GM19328 (cell line): ENCODE results near the gene COL4A3.

Experiments
- ATAC-seq: cut with Tn5 transposase; IDR thresholded peaks from one replicate; pipeline ENCODE4 v1.9.1; 2021; ENCODE audit warnings: mild to moderate bottlenecking, moderate library complexity; ENCODE audit not compliant: unreplicated experiment

Gene COL4A3

GRCh38 chr2:227163998-227164762 lies at the start of gene COL4A3, which contains the start of gene COL4A4:
TSS of gene COL4A3 (plus strand) at chr2:227164624. CDS start at chr2:227164727, 103 bp downstream.
TSS of gene COL4A4 (minus strand) at chr2:227164205. CDS start at chr2:227147483, 16,722 bp downstream.
- peak; percentile 67 for ATAC-seq

DNA sequence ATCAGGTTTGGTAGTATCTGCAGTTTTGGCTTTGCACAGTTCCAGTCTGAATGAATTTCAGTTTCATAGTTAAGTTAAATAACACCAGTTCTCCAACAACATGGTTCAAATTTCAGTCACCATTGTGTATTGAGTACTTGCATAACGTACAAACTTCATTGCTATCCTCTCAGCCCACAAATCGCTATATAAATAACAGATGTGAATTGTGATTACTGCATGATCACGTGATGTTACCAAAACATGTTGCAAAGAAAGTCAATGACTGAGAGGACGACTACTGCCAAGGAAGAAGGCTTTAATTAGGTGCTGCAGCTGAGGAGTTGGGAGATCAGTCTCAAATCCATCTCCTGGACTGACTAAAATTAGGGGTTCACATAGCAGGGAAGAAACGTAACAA lies 48.7 kb upstream of the COL4A3 start:
- ATAC-seq, result no peak

GRCh38 chr2:227117027-227117426 lies 47.4 kb upstream of the COL4A3 start:
- ATAC-seq, result no peak

DNA sequence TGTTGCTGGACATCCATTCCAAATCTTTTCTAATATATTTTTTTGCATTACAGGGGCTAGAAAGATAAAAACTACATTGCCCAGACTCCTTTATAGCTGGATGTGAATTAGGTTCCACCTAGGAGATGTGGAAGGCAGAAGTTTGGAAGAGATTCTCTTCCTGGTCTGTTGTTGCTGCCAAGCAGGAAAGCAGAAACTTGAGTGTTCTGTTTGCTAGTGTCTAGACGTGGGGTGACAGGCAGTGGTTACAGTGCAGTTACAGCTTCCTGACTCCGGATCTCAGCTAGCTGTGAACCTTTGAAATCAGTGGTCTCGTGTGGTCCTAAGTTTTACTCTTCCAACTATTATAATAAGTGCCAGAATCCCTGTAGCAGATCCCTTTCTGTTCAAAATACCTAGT lies 46.6 kb upstream of the COL4A3 start:
- ATAC-seq, result no peak

GRCh38 chr2:227118353-227118752 lies 46.1 kb upstream of the COL4A3 start:
- no peak for ATAC-seq

GRCh38 chr2:227123697-227124096 lies 40.7 kb upstream of the COL4A3 start:
- no peak for ATAC-seq

- ATAC-seq, result no peak
Observed at GRCh38 chr2:227124811-227125210, 39.6 kb upstream of the COL4A3 start.

- ATAC-seq, result no peak
Observed at GRCh38 chr2:227125506-227125905, 38.9 kb upstream of the COL4A3 start.

GRCh38 chr2:227127201-227127600 lies 37.2 kb upstream of the COL4A3 start:
- no peak for ATAC-seq

DNA sequence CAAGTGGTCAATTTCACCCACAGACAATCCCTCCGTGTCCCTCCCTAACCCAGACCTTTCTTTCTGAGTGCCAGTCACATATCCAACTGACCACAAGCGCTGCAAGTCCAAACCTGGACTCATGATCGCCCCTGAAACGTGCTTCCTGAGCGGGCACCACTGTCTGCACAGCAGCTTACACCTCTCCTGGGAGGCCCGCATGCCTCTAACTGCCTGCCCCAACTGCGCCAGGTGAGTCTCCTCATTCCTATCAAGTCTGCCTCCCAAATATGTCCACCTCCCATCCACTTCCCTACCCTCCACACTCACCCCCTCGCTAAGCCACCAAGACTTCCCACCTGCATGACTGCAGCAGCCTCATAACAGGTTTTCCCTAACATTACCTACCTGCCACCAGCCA lies 33.8 kb upstream of the COL4A3 start:
- ATAC-seq, result no peak

DNA sequence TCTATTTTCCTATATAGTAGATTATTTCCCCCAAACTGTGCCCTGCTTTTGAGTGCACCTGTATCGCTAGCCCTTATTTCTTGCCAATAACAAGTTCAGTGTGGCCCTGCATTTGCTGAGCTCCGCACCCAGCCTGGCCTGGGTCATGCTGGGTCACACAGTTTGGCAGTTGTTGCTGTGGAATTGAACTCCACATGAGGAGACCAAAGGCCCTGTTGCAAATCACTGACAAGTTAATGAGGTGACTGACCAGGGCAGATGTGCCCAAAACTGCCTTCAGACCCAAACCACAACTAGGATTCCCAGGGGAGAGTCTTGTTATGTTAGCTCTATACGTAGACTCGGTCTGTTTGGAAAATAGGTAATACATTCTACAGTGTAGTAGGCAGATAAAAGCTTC lies 31.4 kb upstream of the COL4A3 start:
- ATAC-seq, result no peak

DNA sequence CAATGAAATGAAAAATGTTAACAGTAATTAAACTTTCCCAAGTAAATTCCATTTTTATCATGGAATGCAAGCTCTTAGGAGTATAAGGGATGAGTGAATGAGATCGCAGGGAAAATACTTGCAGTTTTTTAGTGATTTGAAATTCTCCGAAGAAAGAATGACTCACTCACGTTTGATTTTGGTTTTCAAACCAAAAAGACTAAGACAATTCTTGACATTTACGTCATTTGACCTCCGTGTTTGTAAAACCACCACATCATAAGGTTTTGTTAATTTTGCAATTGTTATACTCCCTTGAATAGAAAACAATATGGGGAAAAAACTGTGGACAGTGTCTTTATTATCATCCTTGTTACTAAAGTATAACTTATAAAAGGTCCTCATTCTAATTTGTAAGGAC lies 29.8 kb upstream of the COL4A3 start:
- no peak for ATAC-seq

GRCh38 chr2:227141301-227141700 lies 23.1 kb upstream of the COL4A3 start:
- ATAC-seq, result no peak

DNA sequence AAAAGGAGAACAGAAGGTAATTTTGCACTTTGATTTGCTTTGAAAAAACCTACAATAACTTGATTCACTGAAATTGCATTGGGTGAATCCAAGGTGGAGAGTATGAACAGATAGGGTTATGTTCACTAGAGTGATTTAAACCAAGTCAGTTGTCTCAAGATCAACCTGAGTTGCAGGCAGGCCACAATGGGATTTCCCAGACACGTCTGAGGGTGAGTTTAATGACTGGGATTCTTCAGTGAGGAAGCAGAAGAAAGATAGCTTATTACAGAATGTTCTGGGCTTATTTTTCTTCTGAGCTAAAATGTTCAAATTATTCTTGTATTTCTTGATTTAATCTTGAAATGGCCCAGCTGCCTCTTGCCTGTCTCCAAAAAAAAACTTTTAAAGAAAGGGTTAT lies 20.5 kb upstream of the COL4A3 start:
- ATAC-seq, result no peak

DNA sequence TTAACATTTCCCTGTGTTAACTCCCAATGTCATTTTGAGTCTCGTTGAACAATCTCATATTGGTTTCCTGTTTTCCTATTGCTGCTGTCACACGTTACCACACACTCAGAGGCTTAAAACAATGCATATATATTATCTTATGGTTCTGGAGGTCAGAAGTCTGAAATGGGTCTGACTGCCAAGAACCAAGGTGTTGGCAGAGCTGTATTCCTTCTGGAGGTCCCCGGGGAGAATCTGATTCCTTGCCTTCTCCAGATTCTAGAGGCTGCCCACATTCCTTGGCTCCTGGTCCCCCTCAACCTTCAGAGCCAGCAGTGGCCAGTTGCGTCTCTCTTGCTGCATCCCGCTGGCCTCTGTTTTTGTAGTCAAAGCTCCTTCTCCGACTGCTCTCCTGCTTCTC lies 18.0 kb upstream of the COL4A3 start:
- ATAC-seq, result no peak

- ATAC-seq, result no peak
Observed at GRCh38 chr2:227147023-227147422, 17.4 kb upstream of the COL4A3 start.

- ATAC-seq, result no peak
Observed at GRCh38 chr2:227148106-227148505, 16.3 kb upstream of the COL4A3 start.

DNA sequence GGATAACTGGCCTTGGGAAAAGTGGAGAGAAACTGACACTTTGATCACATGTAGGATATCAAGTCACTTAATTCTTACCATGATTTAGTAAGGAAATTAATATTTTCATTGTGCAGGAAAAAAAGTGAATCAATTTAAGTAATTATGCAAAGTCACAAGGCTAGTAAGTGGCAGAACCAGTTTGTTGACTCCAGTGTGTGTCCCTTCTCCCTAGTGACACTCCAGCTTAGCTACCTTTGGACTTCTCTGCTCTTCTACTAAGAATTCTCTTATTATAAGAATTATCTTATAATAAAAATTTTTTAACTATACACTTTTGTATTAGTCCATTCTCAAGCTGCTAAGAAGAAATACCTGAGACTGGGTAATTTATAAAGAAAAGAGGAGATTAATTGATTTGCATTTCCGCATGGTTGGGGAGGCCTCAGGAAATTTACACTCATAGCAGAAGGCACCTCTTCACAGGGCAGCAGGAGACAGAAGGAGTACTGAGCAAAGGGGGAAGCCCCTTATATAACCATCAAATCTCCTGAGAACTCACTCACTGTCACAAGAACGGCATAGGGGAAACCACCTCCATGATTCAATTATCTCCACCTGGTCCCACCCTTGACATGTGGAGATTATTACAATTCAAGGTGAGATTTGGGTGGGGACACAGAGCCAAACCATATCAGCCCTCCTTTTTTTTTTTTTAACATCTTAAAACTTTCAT lies 14.0 kb upstream of the COL4A3 start:
- ATAC-seq, result no peak

- ATAC-seq, result no peak
Observed at GRCh38 chr2:227152093-227152766, 12.2 kb upstream of the COL4A3 start.

DNA sequence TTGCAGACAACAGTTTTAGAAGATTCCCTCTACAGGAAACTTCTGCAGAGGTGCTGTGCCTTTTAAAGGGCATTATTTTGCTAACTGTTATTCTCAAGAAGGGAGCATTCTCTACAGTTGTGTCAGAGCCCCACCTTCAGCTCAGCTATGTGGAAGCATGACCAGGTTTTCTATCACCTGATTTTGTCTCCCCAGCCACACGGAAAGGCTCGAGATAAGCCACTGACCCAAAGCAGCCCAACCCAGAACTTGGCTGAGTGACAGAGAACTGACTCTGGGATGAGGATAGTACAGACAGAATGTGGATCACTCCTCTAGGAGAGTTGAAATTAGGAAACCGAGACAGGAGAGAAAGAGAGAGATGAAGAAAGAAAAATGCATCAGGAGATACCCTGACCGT lies 11.1 kb upstream of the COL4A3 start:
- no peak for ATAC-seq

GRCh38 chr2:227153758-227154486 lies 10.5 kb upstream of the COL4A3 start:
- no peak for ATAC-seq
